GM19372 (cell line): Measurements from ENCODE around the gene TTLL4.

Experiments used
- ATAC-seq: cut with Tn5 transposase; IDR thresholded peaks from one replicate; pipeline ENCODE4 v1.9.1; 2021; ENCODE audit warnings: mild to moderate bottlenecking, low read depth, moderate library complexity; ENCODE audit not compliant: unreplicated experiment

TTLL4 gene

DNA sequence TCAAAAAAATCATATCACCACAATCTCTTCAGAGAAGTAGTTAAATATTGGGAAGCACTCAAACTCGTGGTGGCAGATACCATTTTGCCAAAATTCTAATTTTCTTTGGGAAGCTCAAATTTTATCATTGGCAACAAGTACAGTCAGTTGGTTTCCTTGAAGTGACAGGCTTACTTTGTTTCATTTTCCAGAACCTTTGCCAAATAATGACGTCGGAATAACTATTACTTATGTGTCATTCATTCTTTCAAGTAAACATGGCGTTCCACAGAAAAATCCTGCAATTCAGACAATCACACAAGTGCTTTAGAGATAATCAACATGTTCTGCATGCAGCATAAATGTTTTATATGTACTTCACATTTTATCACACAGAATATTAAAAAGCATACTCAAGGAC lies 5.4 kb downstream of the TTLL4 start:
- ATAC-seq: no peak

DNA sequence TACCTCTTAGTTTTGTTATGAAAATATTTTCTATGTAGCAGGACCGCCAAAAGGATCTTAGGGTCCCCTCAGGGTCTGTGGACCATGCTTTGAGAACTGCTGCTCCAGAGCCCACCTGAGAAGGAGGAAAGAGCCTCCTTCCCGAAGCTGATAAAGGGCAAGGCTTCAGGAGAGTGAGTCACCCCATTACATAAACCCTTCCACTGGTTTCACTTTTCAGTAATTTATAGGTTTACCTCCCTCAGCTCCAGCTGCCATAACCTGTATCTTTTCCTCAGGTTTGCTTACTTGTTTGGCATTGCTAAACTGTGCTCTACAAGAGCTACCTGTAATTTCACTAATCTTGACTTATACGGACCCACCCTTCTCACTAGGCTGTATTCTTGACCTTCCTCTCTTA lies 6.6 kb downstream of the TTLL4 start:
- no peak for ATAC-seq

DNA sequence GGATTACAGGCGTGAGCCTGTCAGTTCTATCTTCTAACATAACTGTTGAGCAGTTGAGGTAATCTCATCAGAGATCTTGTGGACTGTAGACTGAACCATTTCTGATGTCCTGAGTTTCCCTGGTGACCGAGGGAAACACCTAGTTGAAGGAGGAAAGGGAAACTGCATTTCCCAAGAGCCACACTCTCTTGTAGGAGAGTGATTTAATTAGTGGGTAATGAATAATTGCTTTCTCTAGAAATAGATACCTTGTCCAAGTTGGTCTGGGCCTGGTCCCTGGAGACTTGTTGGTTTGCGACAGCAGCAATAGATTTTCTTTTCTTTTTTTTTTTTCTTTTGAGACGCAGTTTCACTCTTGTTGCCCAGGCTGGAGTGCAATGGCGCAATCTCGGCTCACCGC lies 7.4 kb downstream of the TTLL4 start:
- no peak for ATAC-seq

DNA sequence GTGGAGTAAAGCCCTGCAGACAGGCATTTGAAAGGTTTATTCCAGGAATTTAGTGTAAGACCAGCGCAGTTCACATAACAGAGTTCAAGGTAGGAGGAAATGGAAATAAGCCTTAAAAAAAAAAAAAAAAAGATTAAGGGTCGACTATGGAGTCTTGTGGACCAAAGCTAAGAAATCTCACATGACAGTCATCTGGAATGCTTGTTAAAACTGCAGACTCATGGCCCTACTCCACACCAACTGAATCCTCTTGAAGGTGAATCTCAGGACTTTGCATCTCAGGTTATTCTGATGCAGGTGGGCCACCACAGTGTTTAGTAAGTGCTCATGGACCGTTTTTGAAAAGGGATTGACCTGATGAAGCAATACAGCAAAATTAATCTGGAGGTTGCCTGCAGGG lies 8.8 kb downstream of the TTLL4 start:
- ATAC-seq: no peak

DNA sequence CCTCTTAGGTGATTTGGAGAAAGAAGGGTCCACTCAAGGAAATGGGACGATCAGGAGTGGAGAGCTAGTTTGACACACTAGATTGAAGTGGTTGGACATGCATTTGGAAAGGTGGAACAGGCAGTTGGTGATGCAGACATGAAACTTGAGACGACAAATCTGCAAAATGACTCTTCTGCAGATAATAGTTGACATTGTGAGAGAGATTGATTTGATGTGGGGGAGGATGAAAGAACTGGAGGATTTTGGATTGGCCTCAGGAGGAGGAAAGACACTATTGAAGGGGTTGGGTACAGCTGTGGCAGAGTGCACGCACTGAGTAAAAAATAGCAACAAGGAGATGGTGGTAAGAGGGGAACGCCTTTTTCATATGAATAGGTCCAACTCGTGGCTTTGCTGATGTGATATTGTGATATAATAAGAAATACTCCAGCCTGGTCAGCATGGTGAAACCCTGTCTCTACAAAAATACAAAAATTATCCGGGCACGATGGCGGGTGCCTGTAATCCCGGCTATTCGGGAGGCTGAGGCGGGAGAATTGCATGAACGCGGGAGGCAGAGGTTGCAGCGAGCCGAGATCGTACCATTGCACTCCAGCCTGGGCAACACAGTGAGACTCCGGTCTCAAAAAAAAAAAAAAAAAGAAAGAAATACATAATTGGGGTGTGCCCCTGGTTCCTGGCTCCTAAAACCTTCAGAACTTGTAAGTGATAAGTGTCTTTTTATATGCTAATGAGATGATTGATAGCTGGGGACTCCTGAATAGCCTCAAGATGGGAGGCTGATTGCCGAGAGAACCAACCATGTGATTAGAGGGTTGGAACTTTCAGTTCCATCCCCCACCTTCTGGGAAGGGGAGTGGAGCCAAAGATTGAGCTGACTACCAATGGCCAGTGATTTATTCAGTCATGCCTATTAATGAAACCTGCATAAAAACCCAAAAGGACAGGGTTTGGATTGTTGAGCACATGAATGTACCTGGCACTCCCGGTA lies 9.7 kb downstream of the TTLL4 start:
- ATAC-seq: no peak

DNA sequence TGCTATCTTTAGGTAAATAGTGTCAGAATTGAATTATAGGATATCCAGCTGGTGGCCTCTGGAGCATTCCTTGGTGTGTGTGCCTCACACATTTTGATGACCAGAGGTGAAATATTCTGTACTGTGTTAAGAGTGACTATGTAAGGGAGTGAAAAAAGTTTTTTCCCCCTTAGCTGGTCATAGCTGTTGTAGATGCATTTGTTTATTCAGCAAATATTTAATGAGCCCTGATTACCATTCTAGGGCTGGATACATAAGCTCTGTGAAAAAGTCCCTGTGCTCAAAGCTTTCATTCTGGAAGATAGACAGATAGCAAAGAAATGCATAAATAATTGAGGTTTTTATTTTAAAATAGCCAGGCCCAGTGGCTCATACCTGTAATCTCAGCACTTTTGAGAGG lies 10.9 kb downstream of the TTLL4 start:
- ATAC-seq: no peak

DNA sequence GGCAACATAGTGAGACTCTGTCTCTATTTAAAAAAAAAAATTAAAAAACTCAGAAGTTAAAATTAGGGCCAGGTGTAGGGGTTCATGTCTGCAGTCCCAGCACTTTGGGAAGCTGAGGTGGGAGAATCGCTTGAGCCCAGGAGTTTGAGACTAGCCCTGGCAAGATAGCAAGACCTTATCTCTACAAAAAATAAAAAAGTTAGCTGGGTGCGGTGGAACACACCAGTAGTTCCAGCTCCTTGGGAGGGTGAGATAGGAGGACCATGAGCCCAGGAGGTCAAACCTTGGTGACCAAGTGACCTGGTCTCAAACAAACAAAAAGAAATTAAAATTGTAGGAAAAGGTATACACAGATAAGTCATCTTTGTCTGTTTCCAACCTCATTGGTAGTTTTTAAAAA lies 11.3 kb downstream of the TTLL4 start:
- ATAC-seq: no peak

DNA sequence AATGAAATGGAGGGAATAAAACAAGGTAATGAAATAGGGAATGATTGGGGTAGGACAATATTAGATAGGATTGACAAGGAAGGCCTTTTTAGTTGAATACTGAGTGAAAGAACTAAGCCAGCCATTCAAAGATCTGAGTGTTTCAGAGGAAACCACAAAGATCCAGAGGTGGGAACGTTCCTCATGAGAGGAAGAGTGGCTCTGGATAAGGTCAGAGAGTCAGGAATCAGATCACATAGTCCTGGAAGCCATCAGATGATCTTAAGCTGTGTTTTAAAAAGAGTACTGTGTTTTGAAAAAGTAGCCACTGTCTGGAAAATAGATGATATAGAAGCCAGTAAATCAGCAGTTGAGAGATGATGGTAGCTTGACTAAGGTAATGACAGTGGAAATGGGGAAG lies 11.8 kb downstream of the TTLL4 start:
- no peak for ATAC-seq

DNA sequence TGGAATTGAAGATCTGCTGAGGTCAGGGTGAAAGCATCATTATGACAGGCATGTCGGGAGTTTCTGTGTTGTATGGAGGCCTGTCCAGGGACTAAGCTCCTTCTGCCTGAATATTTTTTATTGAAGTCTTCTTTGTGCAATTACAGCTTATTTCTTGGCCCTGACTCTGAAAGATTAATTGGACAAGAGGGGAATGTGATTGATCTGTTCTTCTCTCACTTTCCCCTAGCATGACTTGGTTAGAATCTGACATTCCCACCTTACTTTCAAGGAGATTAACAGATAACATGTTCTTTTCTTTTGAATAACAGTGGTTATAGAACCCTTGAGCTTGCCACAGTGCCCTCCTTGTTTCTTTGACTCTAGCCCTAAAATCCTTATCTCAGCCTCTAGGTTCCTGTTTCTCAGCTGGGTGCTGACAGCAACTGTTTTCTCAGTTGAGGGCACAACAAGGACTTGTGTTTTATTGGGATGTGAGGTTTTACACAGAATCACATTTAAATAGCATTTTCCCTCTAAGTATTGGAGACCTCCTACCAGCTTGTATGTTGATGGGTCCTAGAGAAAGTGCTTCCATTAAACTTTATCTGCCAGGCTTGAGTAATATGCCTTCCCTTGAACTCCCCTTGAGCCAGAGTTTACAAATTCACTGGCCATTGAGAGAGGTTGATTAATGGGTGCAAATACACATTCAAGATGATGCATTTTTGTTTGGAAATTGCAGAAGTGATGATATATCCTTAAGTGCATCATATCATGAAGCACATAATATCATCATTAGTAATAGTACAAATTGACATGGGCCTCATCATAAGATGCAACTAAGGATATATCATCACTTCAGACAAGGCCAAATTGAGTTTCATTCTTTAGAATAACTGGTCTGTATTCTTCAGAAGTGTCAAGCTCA lies 12.5 kb downstream of the TTLL4 start:
- ATAC-seq: no peak

DNA sequence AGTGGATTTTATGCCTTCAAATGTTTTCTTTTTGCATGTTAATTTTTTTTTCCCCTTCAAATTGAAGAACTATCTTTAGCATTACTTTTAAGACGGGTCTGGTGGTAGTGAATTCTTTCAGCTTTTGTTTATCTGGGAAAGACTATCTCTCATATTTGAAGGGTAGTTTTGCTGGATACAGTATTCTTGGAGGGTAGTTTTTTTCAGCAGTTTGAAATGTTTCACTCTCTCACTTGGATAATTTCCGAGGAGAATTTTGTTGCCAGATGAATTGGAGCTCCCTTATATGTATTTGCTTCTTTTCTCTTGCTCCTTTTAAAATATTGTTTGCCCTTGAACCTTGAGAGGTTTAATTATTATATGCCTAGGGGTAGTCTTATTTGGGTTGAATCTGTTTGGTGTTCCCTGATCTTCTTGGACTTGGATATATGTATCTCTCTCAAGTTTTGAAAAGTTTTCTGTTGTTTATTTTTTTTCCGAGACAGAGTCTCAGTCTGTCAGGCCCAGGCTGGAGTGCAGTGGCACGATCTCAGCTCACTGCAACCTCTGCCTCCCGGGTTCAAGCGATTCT lies 15.5 kb downstream of the TTLL4 start:
- ATAC-seq: no peak

DNA sequence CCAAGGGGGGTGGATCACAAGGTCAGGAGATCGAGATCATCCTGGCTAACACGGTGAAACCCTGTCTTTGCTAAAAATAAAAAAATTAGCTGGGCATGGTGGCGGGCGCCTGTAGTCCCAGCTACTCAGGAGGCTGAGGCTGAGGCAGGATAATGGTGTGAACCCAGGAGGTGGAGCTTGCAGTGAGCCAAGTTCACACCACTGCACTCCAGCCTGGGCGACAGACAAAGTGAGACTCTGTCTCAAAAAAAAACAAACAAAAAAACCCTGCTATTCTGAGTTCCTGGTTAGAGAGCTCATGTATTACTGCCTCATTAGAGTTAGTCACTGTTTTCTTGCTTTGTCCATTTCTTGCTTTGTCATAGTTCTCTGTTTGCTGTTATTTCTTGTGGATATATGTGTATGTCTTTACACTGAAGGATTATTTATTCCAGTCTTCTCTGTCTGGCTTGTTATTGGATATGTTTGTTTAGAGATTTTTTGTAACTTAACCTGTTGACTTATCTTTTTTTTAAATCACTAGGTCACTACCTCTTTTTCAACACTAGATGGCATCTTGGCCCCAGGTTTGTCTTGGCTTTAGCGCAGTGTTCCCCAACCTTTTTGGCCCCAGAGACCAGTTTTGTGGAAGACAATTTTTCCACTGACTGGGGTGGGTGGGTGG lies 17.0 kb downstream of the TTLL4 start:
- ATAC-seq: no peak

DNA sequence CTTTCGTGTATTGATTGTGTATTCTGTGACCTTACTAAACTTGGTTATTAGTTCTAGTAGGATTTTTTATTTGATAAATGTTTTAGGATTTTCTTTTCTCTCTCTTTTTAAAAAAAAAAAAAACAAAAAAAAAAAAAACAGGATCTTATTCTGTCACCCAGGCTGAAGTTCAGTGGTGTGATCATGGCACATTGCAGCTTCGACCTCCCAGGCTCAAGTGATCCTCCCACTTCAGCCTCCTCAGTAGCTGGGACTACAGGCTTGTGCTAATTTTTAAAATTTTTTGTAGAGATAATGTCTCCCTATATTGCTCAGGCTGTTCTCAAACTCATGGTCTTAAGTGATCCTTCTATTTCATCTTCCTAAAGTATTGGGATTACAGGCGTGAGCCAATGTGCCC lies 19.0 kb downstream of the TTLL4 start:
- ATAC-seq: no peak

DNA sequence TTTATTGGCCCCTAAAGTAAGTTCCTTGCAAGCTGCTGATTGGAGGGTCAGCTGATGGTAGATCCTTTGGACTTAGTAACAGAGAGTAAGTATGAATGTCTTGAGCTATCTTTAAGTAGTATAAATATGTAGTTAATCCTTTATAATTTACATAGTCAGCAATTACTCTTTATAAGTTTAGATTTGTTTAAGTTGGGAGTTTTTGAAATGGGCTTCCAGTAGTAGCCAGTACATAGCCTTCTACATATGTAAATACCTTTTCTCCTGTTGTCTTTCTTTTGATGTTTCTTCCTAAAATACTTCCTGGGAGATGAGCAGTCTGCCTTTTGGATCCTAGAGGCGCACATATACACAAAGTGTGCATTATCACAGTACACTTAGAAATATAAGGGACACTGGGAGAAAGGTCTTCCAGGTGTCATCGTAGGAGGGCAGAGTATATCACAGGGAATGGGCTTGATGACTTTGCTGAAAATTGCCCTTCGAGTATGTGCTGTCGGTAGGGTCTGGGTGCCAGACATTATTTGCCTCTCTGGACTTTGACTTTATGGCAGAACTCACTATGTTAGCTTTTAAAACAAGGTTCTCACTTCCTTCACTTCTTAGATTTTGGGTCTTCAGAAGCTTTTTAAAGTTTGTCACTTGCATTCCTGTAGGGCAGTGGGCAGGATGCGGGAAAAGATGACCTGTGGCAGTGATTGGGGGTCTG lies 21.6 kb downstream of the TTLL4 start:
- no peak for ATAC-seq

DNA sequence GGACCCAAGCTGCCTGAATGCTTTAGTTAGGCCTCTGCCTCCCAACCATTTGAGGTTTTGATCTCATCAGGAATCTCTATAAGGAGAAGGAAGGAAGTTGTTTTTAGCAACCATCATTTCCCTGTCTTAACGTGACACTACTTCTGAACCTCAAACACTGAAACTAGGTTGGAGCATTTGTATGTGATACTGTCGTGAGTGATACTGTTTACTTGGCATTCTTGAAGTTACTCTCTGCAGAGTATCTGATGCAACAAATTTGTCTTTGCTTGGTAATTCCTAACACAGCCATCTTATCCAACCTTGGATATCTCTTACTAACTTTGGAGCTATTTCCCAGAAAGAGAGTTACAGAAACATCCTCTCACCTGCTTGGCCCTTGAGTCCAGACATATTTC lies 22.1 kb downstream of the TTLL4 start:
- no peak for ATAC-seq

DNA sequence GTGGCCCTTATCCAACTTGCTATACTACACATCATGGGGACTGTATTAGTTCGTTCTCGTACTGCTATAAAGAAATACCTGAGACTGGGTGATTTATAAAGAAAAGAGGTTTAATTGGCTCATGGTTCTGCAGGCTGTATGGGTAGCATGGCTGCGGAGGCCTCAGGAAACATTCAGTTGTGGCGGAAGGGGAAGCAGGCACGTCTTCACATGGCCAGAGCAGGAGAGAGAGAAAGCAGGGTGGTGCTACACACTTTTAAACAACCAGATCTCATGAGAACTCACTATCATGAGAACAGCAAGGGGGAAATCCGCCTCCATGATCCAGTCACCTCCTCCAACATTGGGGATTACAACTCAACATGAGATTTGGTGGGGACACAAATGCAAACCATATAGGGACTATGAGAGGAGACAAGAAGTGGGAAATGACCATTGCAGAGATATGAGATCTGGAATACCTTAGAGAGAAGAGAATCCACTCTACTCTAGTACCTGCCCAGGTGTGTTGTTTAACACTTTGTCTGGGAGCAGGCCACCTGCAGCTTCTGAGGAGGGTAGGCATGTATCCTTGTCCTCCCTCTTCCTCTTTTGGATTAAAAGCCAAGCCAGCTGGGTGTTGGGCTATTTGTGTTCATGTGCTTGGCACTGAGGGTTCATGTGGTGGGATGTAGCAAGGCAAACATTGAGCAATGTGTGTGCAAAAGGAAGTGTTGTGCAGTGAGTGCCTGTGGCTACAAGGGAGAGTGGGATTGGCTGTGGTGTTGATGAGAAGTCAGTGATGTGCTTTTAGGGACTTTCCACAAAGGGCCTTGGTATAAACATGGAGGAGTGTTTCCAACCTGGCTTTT lies 22.8 kb downstream of the TTLL4 start:
- ATAC-seq: peak; percentile 65

DNA sequence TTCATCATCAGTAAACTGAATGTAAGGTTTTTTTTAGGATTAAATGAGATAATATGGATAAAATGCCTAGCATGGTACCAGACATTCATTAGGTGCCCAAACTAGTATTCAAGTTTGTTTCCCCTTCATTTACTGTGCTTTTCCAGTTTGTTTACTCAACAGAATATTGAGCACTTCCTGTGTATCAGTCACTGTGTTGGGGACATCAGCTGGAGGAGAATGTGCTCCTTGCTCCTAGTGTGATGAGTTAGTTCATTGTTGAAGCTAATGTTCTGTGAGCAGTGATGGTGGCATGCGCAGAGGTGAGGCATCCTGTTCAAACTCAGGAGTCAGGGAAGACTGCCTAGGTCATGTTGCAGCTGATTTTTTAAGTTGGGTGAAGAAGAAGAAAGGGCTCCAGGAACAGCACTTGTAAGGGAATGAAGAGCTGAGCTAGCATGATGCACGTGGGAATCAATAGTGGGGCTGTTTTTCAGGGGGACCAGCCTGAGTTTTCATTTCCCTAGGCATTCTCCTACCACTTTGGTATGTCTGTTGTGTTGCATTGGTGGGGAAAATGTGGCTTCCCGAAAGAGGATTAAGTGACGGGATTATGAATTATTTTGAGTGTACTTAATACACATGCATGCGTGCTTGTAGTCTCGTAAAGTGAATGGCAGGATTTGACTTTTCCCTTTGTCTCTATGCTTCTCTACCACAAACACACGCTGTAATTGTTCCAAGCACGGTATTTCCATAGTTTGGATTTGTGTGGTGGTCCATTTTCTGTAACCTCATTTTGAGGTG lies 23.7 kb downstream of the TTLL4 start:
- ATAC-seq: no peak

DNA sequence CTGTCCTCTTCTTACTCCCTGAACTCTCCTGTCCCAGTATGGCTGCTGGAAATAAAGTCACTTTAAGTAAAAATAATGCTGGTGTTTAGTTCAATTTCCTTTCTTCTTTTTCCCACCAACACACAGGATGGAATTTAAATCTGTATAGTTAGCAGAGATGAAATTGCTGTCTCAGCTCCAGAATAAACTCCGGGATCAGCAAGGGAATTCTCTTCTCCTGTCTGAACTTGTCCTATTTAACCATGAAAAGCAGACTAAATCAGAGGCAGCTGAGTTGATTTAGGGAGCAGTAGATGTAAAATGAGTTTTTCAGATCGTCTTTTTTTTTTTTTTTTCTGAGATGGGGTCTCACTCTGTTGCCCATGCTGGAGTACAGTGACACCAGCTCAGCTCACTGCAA lies 25.9 kb downstream of the TTLL4 start:
- no peak for ATAC-seq

DNA sequence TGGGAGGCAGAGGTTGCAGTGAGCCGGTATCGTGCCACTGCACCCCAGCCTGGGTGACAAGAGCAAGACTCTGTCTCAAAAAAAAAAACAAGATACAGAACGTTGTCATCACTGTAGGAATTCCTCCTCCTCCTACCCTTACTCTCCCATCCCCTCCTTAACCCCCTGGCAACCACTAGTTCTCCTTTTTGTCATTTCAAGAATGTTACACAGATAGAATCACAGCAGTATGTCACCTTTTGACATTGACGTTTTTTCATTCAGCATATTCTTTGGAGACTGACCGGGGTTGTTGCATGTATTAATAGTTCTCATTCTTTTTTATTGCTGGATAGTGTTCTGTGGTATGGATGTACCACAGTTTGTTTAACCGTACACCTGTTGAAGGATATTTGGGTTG lies 32.4 kb downstream of the TTLL4 start:
- no peak for ATAC-seq
